ENCODE data around the gene TMEM140.
A peak's percentile ranks its signal among the peaks of the same experiment; 100 is the strongest.
"Not testable (repeated sequence)": the region's sequence is repeated elsewhere in the genome, so short reads cannot be mapped to it uniquely, and the experiment has no call there.

The TMEM140 gene

GRCh38 chr7:135194494-135195095 lies 46.7 kb downstream of the TMEM140 start:
- DNase-seq (ENCODE audit: low read depth in 2 of 2), result no peak

- DNase-seq (ENCODE audit: low read depth in 2 of 2), result no peak
These were observed 47.3 kb downstream of the TMEM140 start for GRCh38 chr7:135195156-135195555.

- no peak for DNase-seq (ENCODE audit: low read depth in 2 of 2)
These were observed 48.2 kb downstream of the TMEM140 start for GRCh38 chr7:135195968-135196629.

- DNase-seq (ENCODE audit: low read depth in 2 of 2), result no peak
These were observed 49.5 kb downstream of the TMEM140 start for GRCh38 chr7:135197343-135197742.

- no peak for DNase-seq (ENCODE audit: low read depth in 2 of 2)
These were observed 50.2 kb downstream of the TMEM140 start for GRCh38 chr7:135197906-135198655.

- no peak for DNase-seq (ENCODE audit: low read depth in 2 of 2)
These were observed 51.6 kb downstream of the TMEM140 start for GRCh38 chr7:135199439-135199838.

GRCh38 chr7:135200821-135201331 lies 53.0 kb downstream of the TMEM140 start:
- DNase-seq (ENCODE audit: low read depth in 2 of 2), result no peak

- no peak for DNase-seq (ENCODE audit: low read depth in 2 of 2)
These were observed 53.5 kb downstream of the TMEM140 start for GRCh38 chr7:135201350-135201749.

GRCh38 chr7:135204341-135204749 lies 56.5 kb downstream of the TMEM140 start:
- DNase-seq (ENCODE audit: low read depth in 2 of 2), result no peak

GRCh38 chr7:135204876-135205275 lies 57.0 kb downstream of the TMEM140 start:
- no peak for DNase-seq (ENCODE audit: low read depth in 2 of 2)

GRCh38 chr7:135205850-135206249 lies 58.0 kb downstream of the TMEM140 start:
- no peak for DNase-seq (ENCODE audit: low read depth in 2 of 2)

GRCh38 chr7:135206941-135207391 lies 59.1 kb downstream of the TMEM140 start:
- no peak for DNase-seq (ENCODE audit: low read depth in 2 of 2)

- DNase-seq (ENCODE audit: low read depth in 2 of 2), result no peak
These were observed 59.7 kb downstream of the TMEM140 start for GRCh38 chr7:135207406-135208101.

GRCh38 chr7:135208102-135208793 lies 60.4 kb downstream of the TMEM140 start:
- no peak for DNase-seq (ENCODE audit: low read depth in 2 of 2)

- no peak for DNase-seq (ENCODE audit: low read depth in 2 of 2)
These were observed 61.5 kb downstream of the TMEM140 start for GRCh38 chr7:135209225-135209834.

GRCh38 chr7:135210888-135211178 lies 63.0 kb downstream of the TMEM140 start:
- no peak for DNase-seq (ENCODE audit: low read depth in 2 of 2)

GRCh38 chr7:135211179-135211945 lies 63.5 kb downstream of the TMEM140 start, which contains the start of gene WDR91:
WDR91 (minus strand) TSS chr7:135211526; CDS start chr7:135211502, 24 bp downstream.
- peak; percentile 72 to 76 for DNase-seq (ENCODE audit: low read depth in 2 of 2)

- not testable (repeated sequence) for DNase-seq (ENCODE audit: low read depth in 2 of 2)
These were observed 64.2 kb downstream of the TMEM140 start for GRCh38 chr7:135211946-135212685.

- DNase-seq (ENCODE audit: low read depth in 2 of 2), result no peak
These were observed 66.0 kb downstream of the TMEM140 start for GRCh38 chr7:135213831-135214230.

- no peak for DNase-seq (ENCODE audit: low read depth in 2 of 2)
These were observed 67.3 kb downstream of the TMEM140 start for GRCh38 chr7:135215180-135215579.
